NT2/D1 (cell line): ENCODE results near the gene IFNB1.

Source experiments
- DNase-seq: peaks from one replicate; pipeline ENCODE4 v3.0.0-alpha.2; 2011; ENCODE audit warnings: low read depth, low spot score
- H3K27me3 ChIP-seq: 2 replicates; pipeline ENCODE4 v1.6.0; 2011; ENCODE audit warnings: mild to moderate bottlenecking; ENCODE audit not compliant: insufficient read length, insufficient read depth
- H3K36me3 ChIP-seq: 2 replicates; pipeline ENCODE4 v1.6.1; 2011; ENCODE audit warnings: mild to moderate bottlenecking, low read length, mixed read lengths; ENCODE audit not compliant: insufficient read depth, insufficient read length
- H3K4me1 ChIP-seq: 2 replicates; pipeline ENCODE4 v1.5.1; 2011; ENCODE audit not compliant: insufficient read depth, insufficient read length
- H3K4me3 ChIP-seq: 2 replicates; pipeline ENCODE4 v1.5.1; 2011; ENCODE audit warnings: low read depth; ENCODE audit not compliant: insufficient read length
- H3K9ac ChIP-seq: 2 replicates; pipeline ENCODE4 v1.6.0; 2011; ENCODE audit warnings: low read depth; ENCODE audit not compliant: insufficient read length
- H3K9me3 ChIP-seq: 2 replicates; pipeline ENCODE4 v1.5.1; 2011; ENCODE audit warnings: mild to moderate bottlenecking, low read length; ENCODE audit not compliant: insufficient read depth
- SUZ12 ChIP-seq: IDR thresholded peaks from 2 replicates; pipeline ENCODE4 v1.6.1; 2011; ENCODE audit not compliant: insufficient read length, insufficient read depth; ENCODE audit errors: extremely low read depth
- YY1 ChIP-seq: IDR thresholded peaks from 2 replicates; pipeline ENCODE4 v1.6.1; 2011; ENCODE audit not compliant: insufficient read length, insufficient read depth
- ZNF274 ChIP-seq: IDR thresholded peaks from 2 replicates; pipeline ENCODE4 v1.6.1; 2011; ENCODE audit warnings: mild to moderate bottlenecking, low read depth, low read length

The IFNB1 gene

GRCh38 chr9:21037278-21037677 is 40.5 kb downstream of the IFNB1 start:
- Histone ChIP-seq H3K27me3 (no peaks in the 10 kb centered on the region), H3K36me3 (no peaks in the 10 kb centered on the region), H3K4me1 (peaks cover 8% of the 10 kb centered on the region), H3K9me3 (no peaks in the 10 kb centered on the region), H3K9ac (no peak overlapping the region), H3K4me3 (no peak overlapping the region)
- TF ChIP-seq SUZ12 (no peak), YY1 (no peak), ZNF274 (no peak)
- DNase-seq, result no peak

- DNase-seq, result no peak
- H3K4me1 ChIP-seq, result peaks cover 4% of the 10 kb centered on the region
- H3K36me3 ChIP-seq, result no peaks in the 10 kb centered on the region
- TF ChIP-seq YY1, result no peak
- TF ChIP-seq ZNF274, result no peak
- no peak for TF ChIP-seq SUZ12
- no peaks in the 10 kb centered on the region for H3K27me3 ChIP-seq
- peak overlapping the region; percentile 19 for H3K4me3 ChIP-seq
- no peaks in the 10 kb centered on the region for H3K9me3 ChIP-seq
- peak overlapping the region; percentile 12 for H3K9ac ChIP-seq
Observed at GRCh38 chr9:21031808-21032183, 45.9 kb downstream of the IFNB1 start.

GRCh38 chr9:21031091-21031807 is 46.5 kb downstream of the IFNB1 start, which contains the start of gene HACD4:
Gene HACD4 (minus strand): TSS chr9:21031640. CDS start chr9:21031590, 50 bp downstream.
- H3K4me1 ChIP-seq, result no peaks in the 10 kb centered on the region
- H3K9ac ChIP-seq, result peak within 1 kb of the TSS; percentile 12
- H3K4me3 ChIP-seq, result peak within 1 kb of the TSS; percentile 19
- H3K27me3 ChIP-seq, result no peaks in the 10 kb centered on the region
- TF ChIP-seq YY1, result no peak
- TF ChIP-seq SUZ12, result no peak
- no peak for TF ChIP-seq ZNF274
- H3K9me3 ChIP-seq, result no peaks in the 10 kb centered on the region
- no peaks in the 10 kb centered on the region for H3K36me3 ChIP-seq
- no peak for DNase-seq

GRCh38 chr9:21030389-21031035 is 47.2 kb downstream of the IFNB1 start:
- Histone ChIP-seq H3K4me1 (no peaks in the 10 kb centered on the region), H3K9ac (no peak overlapping the region), H3K27me3 (no peaks in the 10 kb centered on the region), H3K36me3 (no peaks in the 10 kb centered on the region), H3K4me3 (no peak overlapping the region), H3K9me3 (no peaks in the 10 kb centered on the region)
- TF ChIP-seq SUZ12, result no peak
- TF ChIP-seq YY1, result no peak
- TF ChIP-seq ZNF274, result no peak
- no peak for DNase-seq

- H3K4me1 ChIP-seq, result no peaks in the 10 kb centered on the region
- H3K9ac ChIP-seq, result no peak overlapping the region
- H3K36me3 ChIP-seq, result no peaks in the 10 kb centered on the region
- H3K4me3 ChIP-seq, result no peak overlapping the region
- H3K9me3 ChIP-seq, result no peaks in the 10 kb centered on the region
- no peak for DNase-seq
- H3K27me3 ChIP-seq, result no peaks in the 10 kb centered on the region
- no peak for TF ChIP-seq SUZ12
- TF ChIP-seq YY1, result no peak
- no peak for TF ChIP-seq ZNF274
Observed at GRCh38 chr9:21029661-21030060, 48.1 kb downstream of the IFNB1 start.

GRCh38 chr9:21028466-21028865 is 49.3 kb downstream of the IFNB1 start:
- no peaks in the 10 kb centered on the region for H3K9me3 ChIP-seq
- no peak for DNase-seq

GRCh38 chr9:21027295-21027694 is 50.4 kb downstream of the IFNB1 start:
- Histone ChIP-seq H3K4me1 (no peaks in the 10 kb centered on the region), H3K9ac (no peak overlapping the region), H3K4me3 (no peak overlapping the region), H3K9me3 (no peaks in the 10 kb centered on the region), H3K27me3 (no peaks in the 10 kb centered on the region), H3K36me3 (no peaks in the 10 kb centered on the region)
- TF ChIP-seq YY1, result no peak
- no peak for TF ChIP-seq SUZ12
- TF ChIP-seq ZNF274, result no peak
- DNase-seq, result no peak

More at GRCh38 chr9:21028466-21028865, 49.3 kb downstream of the IFNB1 start:
- H3K27me3 ChIP-seq, result no peaks in the 10 kb centered on the region
- H3K36me3 ChIP-seq, result no peaks in the 10 kb centered on the region
- TF ChIP-seq ZNF274 (no peak), YY1 (no peak), SUZ12 (no peak)
- no peaks in the 10 kb centered on the region for H3K4me1 ChIP-seq
- H3K4me3 ChIP-seq, result no peak overlapping the region
- H3K9ac ChIP-seq, result no peak overlapping the region
